Astrocyte (in vitro differentiated cells and primary cell): ENCODE data around the gene MPEG1. TPM values are rescaled to one million over a fixed set of nuclear protein-coding genes. Genes with fewer than 3 reads are reported as not detected.

ENCODE experiments used
- DNase-seq: peaks from one replicate; pipeline ENCODE4 v3.0.0-alpha.2; 2010; ENCODE audit warnings: low read depth
- FAIRE-seq: peaks from 2 replicates; lab custom pipeline; 2011; peaks lifted over from hg19 to GRCh38; lab: Jason Lieb, UNC
- H2AFZ ChIP-seq: 2 replicates; pipeline ENCODE4 v1.6.0; 2012; ENCODE audit warnings: low read depth, low read length, inconsistent platforms
- H3K27ac ChIP-seq: 2 replicates; pipeline ENCODE4 v1.5.1; 2011; ENCODE audit warnings: low read depth, low read length, inconsistent platforms
- H3K27me3 ChIP-seq: 2 replicates; pipeline ENCODE4 v1.6.0; 2011; ENCODE audit warnings: low read length, inconsistent platforms; ENCODE audit not compliant: insufficient read depth
- H3K36me3 ChIP-seq: 2 replicates; pipeline ENCODE4 v1.5.1; 2011; ENCODE audit warnings: low read length, inconsistent platforms; ENCODE audit not compliant: insufficient read depth
- H3K4me1 ChIP-seq: 2 replicates; pipeline ENCODE4 v1.5.1; 2011; ENCODE audit warnings: low read length, inconsistent platforms; ENCODE audit not compliant: insufficient read depth
- H3K4me2 ChIP-seq: 2 replicates; pipeline ENCODE4 v1.6.0; 2012; ENCODE audit warnings: low read length, inconsistent platforms
- H3K4me3 ChIP-seq: 2 replicates; pipeline ENCODE4 v1.5.1; 2011; ENCODE audit warnings: low read depth, mild to moderate bottlenecking, low read length, inconsistent platforms; ENCODE audit not compliant: insufficient read depth
- H3K79me2 ChIP-seq: 2 replicates; pipeline ENCODE4 v1.6.0; 2012; ENCODE audit warnings: mild to moderate bottlenecking, low read length, inconsistent platforms; ENCODE audit not compliant: insufficient read depth
- H3K9ac ChIP-seq: 2 replicates; pipeline ENCODE4 v1.6.0; 2012; ENCODE audit warnings: mild to moderate bottlenecking, low read length, inconsistent platforms
- H3K9me3 ChIP-seq: 2 replicates; pipeline ENCODE4 v1.5.1; 2012; ENCODE audit warnings: low read depth, mild to moderate bottlenecking, low read length, inconsistent platforms; ENCODE audit not compliant: insufficient read depth
- H4K20me1 ChIP-seq: 2 replicates; pipeline ENCODE4 v1.6.0; 2012; ENCODE audit warnings: low read length, inconsistent platforms; ENCODE audit not compliant: insufficient read depth
- H3K27ac Mint-ChIP-seq: one replicate; pipeline ENCODE4 v1.8.0; 2021; ENCODE audit warnings: mild to moderate bottlenecking, mixed read lengths; ENCODE audit not compliant: unreplicated experiment
- H3K27me3 Mint-ChIP-seq: one replicate; pipeline ENCODE4 v1.8.0; 2021; ENCODE audit warnings: low read depth, mixed read lengths; ENCODE audit not compliant: unreplicated experiment
- H3K36me3 Mint-ChIP-seq: one replicate; pipeline ENCODE4 v1.8.0; 2021; ENCODE audit warnings: low read depth, mixed read lengths; ENCODE audit not compliant: unreplicated experiment
- H3K4me1 Mint-ChIP-seq: one replicate; pipeline ENCODE4 v1.8.0; 2021; ENCODE audit warnings: low read depth, mixed read lengths; ENCODE audit not compliant: unreplicated experiment
- H3K4me3 Mint-ChIP-seq: one replicate; pipeline ENCODE4 v1.8.0; 2021; ENCODE audit warnings: mild to moderate bottlenecking, moderate library complexity, mixed read lengths; ENCODE audit not compliant: unreplicated experiment
- H3K9me3 Mint-ChIP-seq: one replicate; pipeline ENCODE4 v1.8.0; 2021; ENCODE audit warnings: mild to moderate bottlenecking, mixed read lengths; ENCODE audit not compliant: unreplicated experiment
- CTCF ChIP-seq: IDR thresholded peaks from 2 replicates; pipeline ENCODE4 v1.5.1; 2011; ENCODE audit warnings: low read depth, mild to moderate bottlenecking, inconsistent platforms, low read length, moderate library complexity; ENCODE audit not compliant: insufficient read depth
- EZH2 ChIP-seq: IDR thresholded peaks from 2 replicates; pipeline ENCODE4 v1.6.1; 2012; ENCODE audit warnings: mild to moderate bottlenecking, low read length, inconsistent platforms; ENCODE audit not compliant: insufficient read depth
- total RNA-seq: library from RNA; stranded (reverse); gene quantifications from 2 replicates; pipeline ENCODE4 v1.2.1, GENCODE V29; 2021

The MPEG1 gene
- total RNA-seq, 1 donor from 2014 or later: not detected

DNA sequence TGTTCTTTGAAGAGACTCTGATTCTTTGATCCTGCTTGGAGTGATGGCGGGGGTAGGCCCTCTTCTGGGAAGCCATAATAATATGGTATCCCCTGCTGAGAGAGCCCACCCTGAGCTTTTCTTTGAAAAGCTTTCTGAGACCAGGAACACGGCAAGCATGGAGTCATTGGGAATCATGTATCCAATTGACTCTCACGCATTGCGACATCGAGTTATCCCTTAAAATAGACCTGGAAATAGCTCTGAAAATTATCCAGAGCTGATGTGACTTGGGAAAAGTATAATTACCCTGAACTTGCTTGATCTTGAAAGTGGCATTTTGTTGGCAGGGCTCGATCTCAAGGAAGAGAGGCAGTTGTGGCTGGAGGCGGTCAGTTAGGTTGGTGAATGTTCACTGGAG, 36.8 kb upstream of the MPEG1 start:
- Histone ChIP-seq H3K79me2 (no peaks in the 10 kb centered on the region), H3K36me3 (no peaks in the 10 kb centered on the region), H3K9ac (no peak overlapping the region), H3K9me3 (no peaks in the 10 kb centered on the region), H3K27ac (no peak overlapping the region), H3K4me2 (no peak overlapping the region), H2AFZ (no peak overlapping the region), H3K4me3 (no peak overlapping the region), H3K27me3 (no peaks in the 10 kb centered on the region), H4K20me1 (no peaks in the 10 kb centered on the region), H3K4me1 (no peaks in the 10 kb centered on the region)
- Mint-ChIP-seq H3K27me3 (peaks cover 7% of the 10 kb centered on the region), H3K4me3 (no peak overlapping the region), H3K27ac (no peak overlapping the region), H3K4me1 (no peaks in the 10 kb centered on the region), H3K9me3 (no peaks in the 10 kb centered on the region), H3K36me3 (no peaks in the 10 kb centered on the region)
- no peak for TF ChIP-seq EZH2
- no peak for TF ChIP-seq CTCF
- DNase-seq (no peak), FAIRE-seq (no peak)

GRCh38 chr11:59247531-59248227, 35.0 kb upstream of the MPEG1 start:
- Histone ChIP-seq H3K4me2 (no peak overlapping the region), H3K27me3 (no peaks in the 10 kb centered on the region), H3K9me3 (no peaks in the 10 kb centered on the region), H3K79me2 (no peaks in the 10 kb centered on the region), H3K27ac (no peak overlapping the region), H3K4me1 (no peaks in the 10 kb centered on the region), H2AFZ (no peak overlapping the region), H4K20me1 (no peaks in the 10 kb centered on the region), H3K36me3 (no peaks in the 10 kb centered on the region), H3K4me3 (no peak overlapping the region), H3K9ac (no peak overlapping the region)
- no peaks in the 10 kb centered on the region for H3K36me3 Mint-ChIP-seq
- peak; percentile 45 for FAIRE-seq
- no peak for DNase-seq
- no peak for TF ChIP-seq EZH2
- TF ChIP-seq CTCF: no peak
- H3K27ac Mint-ChIP-seq: no peak overlapping the region
- no peaks in the 10 kb centered on the region for H3K4me1 Mint-ChIP-seq
- no peaks in the 10 kb centered on the region for H3K9me3 Mint-ChIP-seq
- H3K27me3 Mint-ChIP-seq: peaks cover 8% of the 10 kb centered on the region
- no peak overlapping the region for H3K4me3 Mint-ChIP-seq

- TF ChIP-seq EZH2 (no peak), CTCF (no peak)
- no peaks in the 10 kb centered on the region for H3K79me2 ChIP-seq
- no peak overlapping the region for H3K4me3 ChIP-seq
- H3K9ac ChIP-seq: no peak overlapping the region
- Mint-ChIP-seq H3K9me3 (no peaks in the 10 kb centered on the region), H3K27me3 (peaks cover 5% of the 10 kb centered on the region), H3K4me3 (no peak overlapping the region), H3K36me3 (no peaks in the 10 kb centered on the region), H3K4me1 (no peaks in the 10 kb centered on the region), H3K27ac (no peak overlapping the region)
- H3K4me2 ChIP-seq: no peak overlapping the region
- H4K20me1 ChIP-seq: no peaks in the 10 kb centered on the region
- no peaks in the 10 kb centered on the region for H3K36me3 ChIP-seq
- no peaks in the 10 kb centered on the region for H3K9me3 ChIP-seq
- no peaks in the 10 kb centered on the region for H3K4me1 ChIP-seq
- H2AFZ ChIP-seq: no peak overlapping the region
- no peaks in the 10 kb centered on the region for H3K27me3 ChIP-seq
- no peak for DNase-seq
- no peak overlapping the region for H3K27ac ChIP-seq
- no peak for FAIRE-seq
Measured at GRCh38 chr11:59243633-59244032, 30.9 kb upstream of the MPEG1 start.
